ENCODE measurements around the gene NACC2. TPM values are rescaled to one million over a fixed set of nuclear protein-coding genes. Genes with fewer than 3 reads are reported as not detected.

NACC2 gene
- total RNA-seq, 4 donors from 2014 or later = 10.4 to 21.6 (median 12.8) TPM

- Histone ChIP-seq H3K4me1 (peaks cover 8 to 27% (median 10%) of the 10 kb centered on the region in 3 donors), H3K36me3 (no peaks in the 10 kb centered on the region), H3K4me3 (no peak overlapping the region), H3K27ac (no peak overlapping the region), H3K27me3 (peaks cover 3 to 91% (median 20%) of the 10 kb centered on the region in 4 donors), H3K9me3 (no peaks in the 10 kb centered on the region)
- intact Hi-C loops (cut with DNase I) = no loop called here
- no peak for TF ChIP-seq POLR2A (IDR thresholded peaks at IDR 0.05)
- TF ChIP-seq CTCF (IDR thresholded peaks at IDR 0.05) = no peak
- WGBS, 2 donors = 63 to 65% methylated on average over 14 to 18 of the region's 27 CpGs
- no peak for DNase-seq
Observed at GRCh38 chr9:136137321-136138265, 42.5 kb upstream of the NACC2 start.

- intact Hi-C loops (cut with DNase I) = no loop called here
- Histone ChIP-seq H3K9me3 (no peaks in the 10 kb centered on the region), H3K27me3 (peaks cover 3 to 92% (median 26%) of the 10 kb centered on the region in 4 donors), H3K36me3 (no peaks in the 10 kb centered on the region), H3K4me1 (peaks cover 8 to 26% (median 13%) of the 10 kb centered on the region in 3 donors), H3K4me3 (no peak overlapping the region), H3K27ac (no peak overlapping the region)
- 71 to 74% methylated on average over 16 to 17 of the region's 33 CpGs for WGBS, 2 donors
- TF ChIP-seq POLR2A (IDR thresholded peaks at IDR 0.05) = no peak
- TF ChIP-seq CTCF (IDR thresholded peaks at IDR 0.05) = no peak
- DNase-seq = no peak
Observed at GRCh38 chr9:136136127-136136925, 41.2 kb upstream of the NACC2 start.

- no peak for DNase-seq
- no peak overlapping the region for H3K4me3 ChIP-seq
- intact Hi-C loops (cut with DNase I) = no loop called here
- H3K27me3 ChIP-seq = peaks cover 3 to 96% (median 26%) of the 10 kb centered on the region in 4 donors
- TF ChIP-seq CTCF (IDR thresholded peaks at IDR 0.05) (no peak), POLR2A (IDR thresholded peaks at IDR 0.05) (no peak)
- H3K36me3 ChIP-seq = no peaks in the 10 kb centered on the region
- whole genome bisulfite sequencing, 2 donors = 40 to 58% methylated on average over 1 to 3 of the region's 18 CpGs
- H3K9me3 ChIP-seq = no peaks in the 10 kb centered on the region
- H3K4me1 ChIP-seq = peaks cover 8 to 21% (median 13%) of the 10 kb centered on the region in 3 donors
- no peak overlapping the region for H3K27ac ChIP-seq
Observed at GRCh38 chr9:136135326-136136126, 40.4 kb upstream of the NACC2 start.

GRCh38 chr9:136133959-136134484 is 38.9 kb upstream of the NACC2 start:
- H3K27ac ChIP-seq = no peak overlapping the region
- TF ChIP-seq POLR2A (IDR thresholded peaks at IDR 0.05) (no peak), CTCF (IDR thresholded peaks at IDR 0.05) (no peak)
- peaks cover 3 to 100% (median 26%) of the 10 kb centered on the region in 4 donors for H3K27me3 ChIP-seq
- no peak overlapping the region for H3K4me3 ChIP-seq
- H3K36me3 ChIP-seq = no peaks in the 10 kb centered on the region
- peaks cover 8 to 21% (median 13%) of the 10 kb centered on the region in 3 donors for H3K4me1 ChIP-seq
- intact Hi-C loops (cut with DNase I) = no loop called here
- 22 to 26% methylated on average over 6 of the region's 18 CpGs for WGBS, 2 donors
- DNase-seq = no peak
- H3K9me3 ChIP-seq = no peaks in the 10 kb centered on the region
